IMR-90 (cell line): ENCODE data around the gene NKG7. TPM values are rescaled to one million over a fixed set of nuclear protein-coding genes. Genes with fewer than 3 reads are reported as not detected.

Experiments
- ATAC-seq: fragments of 200-7000 bp; cut with Tn5 transposase; 2 replicates; pipeline ENCODE4 v1.9.1; 2020; ENCODE audit warnings: low read depth, mild to moderate bottlenecking, moderate library complexity
- BruUV-seq: library from RNA; stranded (reverse); fragments of 400-500 nt; replicated peaks from 2 replicates; lab custom pipeline; 2021; lab: Mats Ljungman, UMichigan
- CTCF ChIA-PET: fragments of 300-600 bp; formaldehyde crosslinking; extraction: SDS; loops from one replicate; lab custom pipeline; 2021; ENCODE audit warnings: antibody characterized with exemption; lab: Yijun Ruan, JAX
- POLR2A ChIA-PET: fragments of 300-600 bp; sonication (Branson Sonifier 250); formaldehyde crosslinking; loops from one replicate; lab custom pipeline; 2022; ENCODE audit warnings: antibody characterized with exemption; ENCODE audit not compliant: unreplicated experiment; lab: Charles Lee
- DNase-seq: peaks from one replicate; pipeline ENCODE4 v3.0.0; 2013
- H2AFZ ChIP-seq: replicated peaks from 2 replicates; pipeline ENCODE3; 2013; ENCODE audit warnings: low read length, mild to moderate bottlenecking; ENCODE audit not compliant: poor library complexity
- H2AK5ac ChIP-seq: 2 replicates; pipeline ENCODE4 v1.6.1; 2013; ENCODE audit warnings: low read depth, low read length, inconsistent platforms
- H2AK9ac ChIP-seq: replicated peaks from 2 replicates; pipeline ENCODE3; 2013; ENCODE audit warnings: mild to moderate bottlenecking, low read depth, low read length, moderate library complexity; ENCODE audit not compliant: poor library complexity
- H2BK120ac ChIP-seq: 2 replicates; pipeline ENCODE4 v1.6.1; 2013; ENCODE audit warnings: low read depth, low read length, inconsistent platforms
- H2BK15ac ChIP-seq: 3 replicates; pipeline ENCODE4 v1.6.1; 2013; ENCODE audit warnings: low read depth, low read length, inconsistent platforms
- H2BK20ac ChIP-seq: 2 replicates; pipeline ENCODE4 v1.6.1; 2013; ENCODE audit warnings: low read depth, mild to moderate bottlenecking, inconsistent platforms, low read length, moderate library complexity
- H2BK5ac ChIP-seq: 2 replicates; pipeline ENCODE4 v1.6.1; 2013; ENCODE audit warnings: mild to moderate bottlenecking, low read depth, low read length, inconsistent platforms; ENCODE audit not compliant: poor library complexity, severe bottlenecking
- H3K14ac ChIP-seq: replicated peaks from 2 replicates; pipeline ENCODE4 v1.6.1; 2013; ENCODE audit warnings: low read depth, low read length, inconsistent platforms
- H3K18ac ChIP-seq: 2 replicates; pipeline ENCODE4 v1.6.1; 2013; ENCODE audit warnings: low read depth, low read length, control low read depth
- H3K23ac ChIP-seq: 2 replicates; pipeline ENCODE4 v1.6.1; 2013; ENCODE audit warnings: low read depth, low read length, inconsistent platforms
- H3K27ac ChIP-seq: 2 replicates; pipeline ENCODE4 v1.5.1; 2013; ENCODE audit warnings: mild to moderate bottlenecking, control low read depth, low read length; ENCODE audit not compliant: insufficient read depth
- H3K27me3 ChIP-seq: 2 replicates; pipeline ENCODE4 v1.6.1; 2013; ENCODE audit warnings: low read length; ENCODE audit not compliant: control insufficient read depth, insufficient read depth
- H3K36me3 ChIP-seq: 2 replicates; pipeline ENCODE4 v1.6.1; 2013; ENCODE audit warnings: low read length, mixed read lengths; ENCODE audit not compliant: control insufficient read depth, insufficient read depth
- H3K4ac ChIP-seq: 2 replicates; pipeline ENCODE4 v1.6.1; 2013; ENCODE audit warnings: low read depth, low read length, inconsistent platforms
- H3K4me1 ChIP-seq: 2 replicates; pipeline ENCODE4 v1.6.1; 2013; ENCODE audit warnings: low read length, mixed read lengths; ENCODE audit not compliant: control insufficient read depth, insufficient read depth
- H3K4me2 ChIP-seq: 2 replicates; pipeline ENCODE4 v1.6.1; 2013; ENCODE audit warnings: low read depth, mild to moderate bottlenecking, control low read depth, low read length, moderate library complexity
- H3K4me3 ChIP-seq: 2 replicates; pipeline ENCODE4 v1.5.1; 2013; ENCODE audit warnings: low read depth, mild to moderate bottlenecking, control low read depth, low read length, moderate library complexity; ENCODE audit not compliant: insufficient read depth
- H3K56ac ChIP-seq: 2 replicates; pipeline ENCODE4 v1.6.1; 2013; ENCODE audit warnings: low read length, inconsistent platforms; ENCODE audit not compliant: insufficient read depth; ENCODE audit errors: extremely low read depth
- H3K79me1 ChIP-seq, 2 experiments: 2 replicates each; pipeline ENCODE4 v1.6.1; 2013; ENCODE audit warnings: low read length in 2 of 2, inconsistent platforms in 1 of 2, low read depth in 1 of 2
- H3K9ac ChIP-seq: 2 replicates; pipeline ENCODE4 v1.6.1; 2013; ENCODE audit warnings: low read depth, low read length, control low read depth
- H3K9me1 ChIP-seq: 2 replicates; pipeline ENCODE4 v1.6.1; 2013; ENCODE audit warnings: low read length, inconsistent platforms; ENCODE audit not compliant: insufficient read depth
- H3K9me3 ChIP-seq: 2 replicates; pipeline ENCODE4 v1.6.1; 2013; ENCODE audit warnings: low read length; ENCODE audit not compliant: control insufficient read depth, insufficient read depth
- H4K20me1 ChIP-seq: 2 replicates; pipeline ENCODE4 v1.6.1; 2013; ENCODE audit warnings: low read length, inconsistent platforms; ENCODE audit not compliant: insufficient read depth
- H4K5ac ChIP-seq: 2 replicates; pipeline ENCODE4 v1.6.1; 2013; ENCODE audit warnings: mild to moderate bottlenecking, low read depth, low read length, control low read depth
- H4K8ac ChIP-seq, 2 experiments: 2 replicates each; pipeline ENCODE4 v1.6.1; 2013; ENCODE audit warnings: low read depth in 2 of 2, low read length in 2 of 2, control low read depth in 1 of 2, inconsistent platforms in 1 of 2
- H4K91ac ChIP-seq: 2 replicates; pipeline ENCODE4 v1.6.1; 2013; ENCODE audit warnings: low read depth, low read length, inconsistent platforms; ENCODE audit not compliant: insufficient read depth
- BHLHE40 ChIP-seq: fragments of 150-350 bp; IDR thresholded peaks from 2 replicates; pipeline ENCODE4 v1.6.1; 2016; ENCODE audit warnings: mild to moderate bottlenecking, low read depth, low read length
- CEBPB ChIP-seq: IDR thresholded peaks from 2 replicates; pipeline ENCODE4 v1.6.1; 2012; ENCODE audit warnings: low read depth, low read length, improper control_type of control experiment
- CHD1 ChIP-seq: IDR thresholded peaks from 2 replicates; pipeline ENCODE4 v1.6.1; 2012; ENCODE audit warnings: low read depth, low read length, improper control_type of control experiment
- CTCF ChIP-seq: conservative IDR thresholded peaks from 2 replicates; pipeline ENCODE4 v1.5.1; 2012; ENCODE audit warnings: mild to moderate bottlenecking, low read depth, low read length, improper control_type of control experiment
- ELK1 ChIP-seq: fragments of 150-350 bp; IDR thresholded peaks from 2 replicates; pipeline ENCODE4 v1.6.1; 2016; ENCODE audit warnings: low read depth, mild to moderate bottlenecking, low read length, moderate library complexity, borderline replicate concordance
- FOS ChIP-seq: fragments of 150-350 bp; IDR thresholded peaks from 2 replicates; pipeline ENCODE4 v1.6.1; 2016; ENCODE audit warnings: low read depth, low read length
- MAFK ChIP-seq: IDR thresholded peaks from 2 replicates; pipeline ENCODE4 v1.6.1; 2012; ENCODE audit warnings: low read depth, low read length, improper control_type of control experiment
- MAZ ChIP-seq: IDR thresholded peaks from 2 replicates; pipeline ENCODE4 v1.6.1; 2012; ENCODE audit warnings: low read depth, mild to moderate bottlenecking, low read length, improper control_type of control experiment, moderate library complexity, borderline replicate concordance
- MXI1 ChIP-seq: IDR thresholded peaks from 2 replicates; pipeline ENCODE4 v1.6.1; 2012; ENCODE audit warnings: low read depth, mild to moderate bottlenecking, low read length, moderate library complexity, borderline replicate concordance
- NFE2L2 ChIP-seq: fragments of 150-350 bp; IDR thresholded peaks from 2 replicates; pipeline ENCODE4 v1.6.1; 2016; ENCODE audit warnings: low read depth, mild to moderate bottlenecking, low read length
- POLR2A ChIP-seq: IDR thresholded peaks from 2 replicates; pipeline ENCODE4 v1.6.1; 2012; ENCODE audit warnings: mild to moderate bottlenecking, low read depth, low read length
- RAD21 ChIP-seq: IDR thresholded peaks from 2 replicates; pipeline ENCODE4 v1.6.1; 2012; ENCODE audit warnings: low read length, improper control_type of control experiment
- RFX5 ChIP-seq: IDR thresholded peaks from 2 replicates; pipeline ENCODE4 v1.8.0; 2012; ENCODE audit warnings: low read depth, mild to moderate bottlenecking, low read length, moderate library complexity
- SMC3 ChIP-seq: fragments of 150-350 bp; IDR thresholded peaks from 2 replicates; pipeline ENCODE4 v1.6.1; 2016; ENCODE audit warnings: low read depth, mild to moderate bottlenecking, antibody characterized with exemption, low read length, moderate library complexity
- USF2 ChIP-seq: fragments of 150-350 bp; IDR thresholded peaks from 2 replicates; pipeline ENCODE4 v1.6.1; 2017; ENCODE audit warnings: mild to moderate bottlenecking, antibody characterized with exemption, low read length, low read depth
- WGBS, 2 experiments: methylation state at CpG; one replicate each; pipeline versions ENCODE4 v1.1.5 to v1.1.7; 2013; ENCODE audit warnings: missing lambda C conversion rate in 2 of 2; ENCODE audit not compliant: insufficient read length in 1 of 2; ENCODE audit errors: extremely low coverage in 2 of 2; 5-methylcytosine and 5-hydroxymethylcytosine counted together
- dilution Hi-C: fragments of 300-500 bp; cut with HindIII; formaldehyde crosslinking; loops from one replicate; pipeline ENCODE4 v1.14.3; 2018; ENCODE audit warnings: low sequenced_read_pairs; ENCODE audit not compliant: unreplicated experiment
- in situ Hi-C: fragments of 300-500 bp; cut with MboI; formaldehyde crosslinking; loops from 3 replicates; pipeline ENCODE4 v1.14.3; 2019; ENCODE audit warnings: low sequenced_read_pairs, inconsistent platforms, mixed read lengths
- intact Hi-C: fragments of 100-400 bp; cut with micrococcal nuclease; formaldehyde crosslinking; loops from 2 replicates; pipeline ENCODE4 v1.10.0; 2022
- polyA plus RNA-seq, 3 experiments: library from polyadenylated mRNA; depleted of rRNA; stranded (reverse); fragments of >200 nt; gene quantifications; 2 replicates each; pipeline ENCODE4 v1.2.3, GENCODE V29; 2012; ENCODE audit warnings: low replicate concordance in 1 of 3
- total RNA-seq: library from RNA; depleted of rRNA; stranded (reverse); fragments of >200 nt; gene quantifications from 2 replicates; pipeline ENCODE4 v1.2.3, GENCODE V29; 2012

NKG7 gene
- total and polyA plus RNA-seq, 2 of the 4 experiments (the other 2 are of a cell fraction), result not detected

GRCh38 chr19:51415187-51415586 is 42.7 kb upstream of the NKG7 start:
- dilution Hi-C loops, result no loop called here
- no peaks in the 10 kb centered on the region for H3K4me1 ChIP-seq

More at GRCh38 chr19:51415187-51415586, 42.7 kb upstream of the NKG7 start:
- no peak overlapping the region for H2BK15ac ChIP-seq
- no peaks in the 10 kb centered on the region for H3K79me1 ChIP-seq
- no peak overlapping the region for H2BK120ac ChIP-seq
- H3K9ac ChIP-seq, result no peak overlapping the region
- no peak overlapping the region for H3K4me3 ChIP-seq
- H3K4ac ChIP-seq, result no peak overlapping the region
- no peak for DNase-seq
- no peak overlapping the region for H2AK5ac ChIP-seq
- H3K36me3 ChIP-seq, result no peaks in the 10 kb centered on the region
- no peaks in the 10 kb centered on the region for H4K20me1 ChIP-seq
- BruUV-seq, result no TSS peak
- H4K5ac ChIP-seq, result no peak overlapping the region
- no peak overlapping the region for H2BK20ac ChIP-seq
- no peak overlapping the region for H2AK9ac ChIP-seq
- no peak overlapping the region for H4K8ac ChIP-seq
- no peaks in the 10 kb centered on the region for H3K9me1 ChIP-seq
- H3K27me3 ChIP-seq, result no peaks in the 10 kb centered on the region
- no peak overlapping the region for H4K91ac ChIP-seq
- in situ Hi-C loops, result no loop called here
- ChIA-PET POLR2A (no interaction called here), CTCF (no interaction called here)
- intact Hi-C loops, result no loop called here
- no peak overlapping the region for H3K4me2 ChIP-seq
- ATAC-seq, result no peak
- H3K18ac ChIP-seq, result no peak overlapping the region
- H2AFZ ChIP-seq, result no peak overlapping the region
- 35% methylated on average over 2 of the region's 12 CpGs; no CpG with 5 or more reads in 1 of the 2 experiments for WGBS, 2 experiments
- H3K9me3 ChIP-seq, result no peaks in the 10 kb centered on the region
- no peak overlapping the region for H3K23ac ChIP-seq
- H3K56ac ChIP-seq, result no peak overlapping the region
- H2BK5ac ChIP-seq, result no peak overlapping the region
- TF ChIP-seq MAFK (no peak), USF2 (no peak), RFX5 (no peak), MAZ (no peak), CHD1 (no peak), POLR2A (no peak), CEBPB (no peak), NFE2L2 (no peak), MXI1 (no peak), BHLHE40 (no peak), CTCF (no peak), RAD21 (no peak), FOS (no peak), SMC3 (no peak), ELK1 (no peak)
- H3K27ac ChIP-seq, result no peak overlapping the region
- H3K14ac ChIP-seq, result no peak overlapping the region
